HG02938 (cell line): ENCODE measurements around the gene IL17B.

Experiments used
- ATAC-seq: cut with Tn5 transposase; IDR thresholded peaks from one replicate; pipeline ENCODE4 v1.9.1; 2021; ENCODE audit warnings: mild to moderate bottlenecking, moderate library complexity; ENCODE audit not compliant: unreplicated experiment

IL17B gene

GRCh38 chr5:149362541-149362940, 16.6 kb downstream of the IL17B start:
- ATAC-seq, result no peak

GRCh38 chr5:149360272-149360671, 18.8 kb downstream of the IL17B start:
- ATAC-seq, result no peak

DNA sequence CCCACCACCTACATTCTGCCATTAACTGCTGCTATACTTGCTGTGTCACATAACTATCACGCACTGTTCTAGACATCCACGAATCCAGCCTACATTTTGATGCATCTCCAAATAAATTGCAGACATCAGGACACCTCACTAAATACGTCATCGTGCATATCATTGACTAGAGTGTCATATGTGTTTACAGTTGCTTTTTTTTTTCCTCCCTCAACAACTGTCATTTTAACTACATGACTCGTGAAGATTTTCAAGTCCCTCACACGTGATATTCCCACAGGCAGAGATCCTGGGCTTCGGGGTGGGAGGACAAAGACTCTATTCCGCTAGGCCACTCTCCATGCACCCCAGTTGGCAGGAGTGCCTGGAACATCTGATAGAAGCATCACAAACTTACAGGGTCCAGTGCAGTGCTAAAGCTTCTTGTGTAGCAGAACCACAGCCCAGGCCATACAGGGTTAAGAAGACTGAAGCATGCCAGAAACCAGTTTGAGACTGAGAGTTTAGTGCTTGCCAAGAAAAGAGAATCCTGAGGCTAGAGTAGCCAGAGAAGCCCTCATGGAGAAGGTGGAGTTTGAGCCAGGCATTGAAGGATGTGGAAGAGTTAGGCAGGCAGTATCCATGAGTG, 20.1 kb downstream of the IL17B start:
- no peak for ATAC-seq

- ATAC-seq, result peak; percentile 18
Observed at GRCh38 chr5:149358294-149358651, 20.8 kb downstream of the IL17B start.

DNA sequence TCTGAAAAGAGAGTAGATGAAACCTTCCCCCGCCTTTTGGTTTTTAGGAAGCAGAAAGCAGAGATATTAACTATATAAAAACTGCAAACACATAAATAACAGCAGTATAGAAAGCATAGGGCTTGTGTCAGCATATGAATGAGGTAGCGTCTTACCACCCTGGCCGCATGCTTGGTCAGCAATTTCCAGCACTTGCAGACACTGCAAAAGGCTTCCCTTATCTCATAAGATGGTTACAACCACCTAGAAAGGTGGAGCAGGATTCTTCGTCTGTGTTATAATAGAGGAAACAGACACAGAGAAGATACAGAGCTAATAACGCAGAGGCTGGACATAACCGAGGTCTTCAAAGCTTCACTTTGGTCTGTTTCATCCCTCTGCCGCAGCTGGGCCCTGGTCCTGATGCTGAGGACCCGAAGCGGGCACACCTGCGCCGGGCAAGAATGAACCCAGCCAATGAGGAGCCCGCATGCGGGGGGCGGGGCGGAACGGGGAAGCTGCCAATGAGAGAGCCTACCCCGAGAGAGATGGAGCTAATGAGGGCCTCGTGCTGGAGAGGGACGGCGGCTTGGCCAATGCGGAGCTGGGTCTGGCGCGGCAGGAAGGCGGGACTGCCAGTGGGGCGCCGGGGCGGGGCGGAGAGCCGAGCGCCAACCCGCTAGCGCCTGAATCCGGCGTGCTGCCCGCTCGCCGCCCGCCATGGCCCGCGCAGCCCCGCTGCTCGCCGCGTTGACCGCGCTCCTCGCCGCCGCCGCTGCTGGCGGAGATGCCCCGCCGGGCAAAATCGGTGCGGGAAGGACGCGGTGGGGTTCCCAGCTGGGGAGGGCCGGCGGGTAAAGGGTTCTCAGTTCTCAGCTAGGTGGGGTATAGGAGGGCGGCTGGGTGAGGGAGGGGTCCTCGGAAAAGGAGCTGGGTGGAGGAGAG, 21.5 kb downstream of the IL17B start, which contains the start of gene PCYOX1L:
TSS of gene PCYOX1L (plus strand) at position 677 of the 924 bp plus-strand sequence. CDS start at position 700, 23 bp downstream.
- peak; percentile 98 for ATAC-seq

DNA sequence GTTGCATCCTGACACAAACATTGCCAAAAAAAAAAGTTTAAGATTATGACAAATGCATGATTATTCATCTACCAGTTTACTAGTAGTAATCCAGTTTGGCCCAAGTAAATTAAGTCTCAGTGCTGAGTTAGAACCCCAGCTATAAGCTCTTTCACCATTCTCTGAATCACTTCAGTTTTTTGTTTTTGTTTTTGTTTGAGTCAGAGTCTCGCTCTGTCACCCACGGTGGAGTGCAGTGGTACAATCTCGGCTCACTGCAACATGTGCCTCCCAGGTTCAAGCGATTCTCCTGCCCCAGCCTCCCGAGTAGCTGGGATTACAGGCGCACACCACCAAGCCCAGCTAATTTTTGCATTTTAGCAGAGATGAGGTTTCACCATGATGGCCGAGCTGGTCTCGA, 22.7 kb downstream of the IL17B start:
- no peak for ATAC-seq

DNA sequence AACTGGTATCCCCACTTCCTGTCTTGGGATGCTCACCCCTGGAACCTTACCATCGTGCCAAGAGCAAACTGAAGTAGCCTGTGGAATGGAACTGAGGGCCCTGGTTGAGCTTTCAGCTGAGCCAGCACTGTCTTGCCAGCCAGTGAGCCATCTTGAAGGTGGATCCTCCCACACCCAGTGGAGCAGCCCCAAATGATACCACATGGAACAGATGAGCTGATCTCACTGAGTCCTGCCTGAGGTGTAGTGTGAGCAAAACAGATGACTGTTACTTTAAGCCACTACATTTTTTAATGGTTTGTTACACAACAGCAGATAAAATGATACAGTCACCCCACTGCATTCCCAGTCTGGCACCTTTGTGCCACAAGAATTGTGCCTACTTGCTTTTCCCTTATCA, 23.4 kb downstream of the IL17B start:
- ATAC-seq, result no peak

DNA sequence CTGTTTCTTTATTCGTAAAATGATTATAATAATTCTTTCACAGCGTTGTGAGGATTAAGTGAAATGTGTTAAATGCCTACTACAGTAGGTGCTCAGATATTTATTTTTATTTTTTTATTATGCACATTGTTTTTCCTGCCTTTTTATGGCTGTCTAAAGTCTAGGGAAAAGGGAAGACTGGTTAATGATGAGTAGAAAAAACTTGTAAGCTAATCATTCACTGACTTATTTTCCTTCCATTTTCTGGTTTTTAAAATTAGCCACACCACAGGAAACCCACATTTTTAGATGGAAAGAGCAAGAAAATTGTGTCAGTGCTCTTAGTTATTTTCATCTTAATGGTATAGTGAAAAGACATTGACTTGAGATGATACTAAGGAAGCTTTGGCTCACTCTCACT, 25.2 kb downstream of the IL17B start:
- ATAC-seq, result no peak

GRCh38 chr5:149352169-149352568, 26.9 kb downstream of the IL17B start:
- no peak for ATAC-seq

- no peak for ATAC-seq
Observed at GRCh38 chr5:149349382-149349781, 29.7 kb downstream of the IL17B start.

- ATAC-seq, result no peak
Observed at GRCh38 chr5:149348518-149348917, 30.6 kb downstream of the IL17B start.

DNA sequence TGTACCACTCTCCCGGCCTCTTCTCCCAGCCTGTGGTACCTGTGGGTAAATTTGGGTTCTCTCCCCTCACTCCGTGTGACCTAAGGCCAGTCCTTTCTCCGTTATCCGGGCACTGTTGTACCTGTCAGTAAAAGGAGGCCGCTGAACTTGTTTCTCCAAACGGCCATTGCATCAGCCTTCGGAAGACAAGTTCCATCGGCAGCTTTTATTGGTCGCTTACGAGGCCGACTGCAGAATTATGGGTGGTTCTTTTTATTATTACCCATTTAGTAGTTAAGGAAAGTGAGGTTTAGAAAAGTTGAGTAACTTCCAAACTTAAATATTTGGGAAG, 33.2 kb downstream of the IL17B start:
- ATAC-seq, result peak; percentile 1

DNA sequence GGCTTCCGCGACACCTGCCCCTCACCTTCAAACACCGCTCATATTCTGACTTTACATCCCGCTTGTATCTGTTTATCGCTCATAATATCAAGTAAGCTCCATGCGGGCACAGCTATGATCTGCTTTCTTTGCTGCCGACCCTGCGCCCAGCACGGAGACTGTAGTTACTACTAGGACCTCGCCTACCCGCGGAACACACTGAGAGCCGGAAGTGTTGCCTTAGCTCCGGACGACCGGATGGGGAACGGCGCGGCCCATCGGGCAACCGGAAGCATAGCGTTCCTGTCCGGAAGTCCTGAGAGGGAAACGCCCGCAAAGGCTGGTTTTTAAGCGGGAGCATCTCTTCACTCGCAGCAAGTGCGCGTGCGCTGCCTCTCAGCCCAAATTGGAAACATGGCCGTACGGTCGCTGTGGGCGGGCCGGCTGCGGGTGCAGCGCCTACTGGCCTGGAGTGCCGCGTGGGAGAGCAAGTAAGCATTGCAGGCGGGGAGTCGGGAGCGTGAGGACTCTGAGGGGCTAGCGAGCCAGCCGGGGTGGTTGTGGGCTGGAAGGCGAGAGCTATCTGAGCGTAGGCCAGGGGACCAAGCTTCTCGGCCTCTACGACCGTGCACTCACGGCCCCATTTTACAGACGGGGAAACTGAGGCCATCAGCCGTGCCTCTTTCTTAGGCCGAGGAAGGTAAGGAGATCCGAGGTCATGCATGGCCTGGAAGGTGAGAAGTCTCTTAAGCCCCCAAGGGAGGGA, 33.8 kb downstream of the IL17B start, which contains the start of gene GRPEL2:
TSS of gene GRPEL2 (plus strand) at position 353 of the 745 bp plus-strand sequence. CDS start at position 394, 41 bp downstream.
- ATAC-seq, result peak; percentile 93

DNA sequence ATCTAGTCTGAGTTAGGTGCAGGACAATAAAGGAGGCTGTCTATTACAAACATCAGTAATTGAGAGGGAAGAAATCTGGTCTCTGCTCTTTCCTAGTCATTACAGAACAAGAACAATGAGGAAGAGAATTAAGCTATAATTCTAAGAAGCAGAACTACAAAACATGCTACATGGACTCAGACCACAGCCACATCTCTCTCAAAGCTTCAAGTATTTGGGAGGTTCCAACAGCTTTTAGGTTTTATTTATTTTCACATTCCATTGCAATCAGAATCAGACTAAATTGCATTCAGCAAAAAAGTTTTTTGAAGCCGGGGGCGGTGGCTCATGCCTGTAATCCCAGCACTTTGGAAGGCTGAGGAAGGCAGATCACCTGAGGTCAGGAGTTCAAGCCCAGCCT, 34.9 kb downstream of the IL17B start:
- ATAC-seq, result no peak

GRCh38 chr5:149341876-149342275, 37.2 kb downstream of the IL17B start:
- ATAC-seq, result no peak

DNA sequence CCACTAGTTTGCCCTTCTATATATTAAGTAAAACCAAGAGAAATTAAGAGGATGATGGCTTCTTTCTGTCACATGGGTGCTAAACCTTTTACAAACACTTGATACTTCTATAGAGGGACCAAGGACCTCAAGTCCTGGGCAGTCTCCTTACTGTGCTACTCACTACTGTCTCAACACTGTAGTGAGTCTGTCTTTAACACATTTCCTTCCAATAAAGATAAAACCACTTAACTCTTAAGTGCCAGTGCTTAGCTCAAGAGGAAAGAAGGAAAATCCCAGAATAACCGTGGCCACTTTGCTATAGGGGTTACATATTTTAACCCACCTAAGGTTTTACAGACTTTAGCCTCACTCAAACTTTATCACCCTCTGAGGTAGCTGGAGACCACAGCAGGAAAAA, 38.2 kb downstream of the IL17B start:
- ATAC-seq, result no peak

- no peak for ATAC-seq
Observed at GRCh38 chr5:149338364-149338763, 40.7 kb downstream of the IL17B start.

GRCh38 chr5:149337736-149338135, 41.4 kb downstream of the IL17B start:
- no peak for ATAC-seq

DNA sequence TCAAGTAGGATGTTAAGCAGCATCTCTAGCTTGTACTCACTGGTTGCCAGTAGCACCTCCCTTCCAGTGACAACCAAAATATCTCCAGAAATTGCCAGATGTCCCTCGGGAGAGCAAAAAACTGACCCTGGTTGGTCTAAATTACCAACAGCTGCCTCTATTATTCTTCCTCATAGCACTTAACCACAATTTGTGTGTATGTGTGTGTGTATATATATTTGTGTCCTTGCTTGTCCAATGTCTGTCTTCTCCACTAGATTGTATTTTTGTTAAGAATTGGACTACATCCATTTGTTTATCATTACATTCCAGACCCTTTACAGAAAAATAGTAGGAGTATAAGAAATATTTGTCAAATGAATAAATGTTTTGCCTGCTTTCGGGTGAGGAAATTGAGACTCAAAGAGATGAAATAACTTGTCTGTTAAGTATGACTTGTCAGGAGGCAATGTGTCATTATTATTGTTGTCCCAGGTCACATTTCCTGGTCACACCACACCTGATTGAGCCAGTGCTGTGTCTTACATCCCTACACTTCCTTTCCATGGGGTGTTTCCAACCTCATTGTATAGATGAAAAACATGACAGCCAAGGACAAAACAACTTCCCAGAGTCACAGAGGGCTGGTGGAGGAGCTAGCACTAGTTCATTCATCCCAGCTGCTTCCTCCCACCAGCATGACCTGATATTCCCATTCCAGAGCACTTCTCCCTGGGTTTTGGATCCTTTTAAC, 45.2 kb downstream of the IL17B start:
- ATAC-seq, result no peak

DNA sequence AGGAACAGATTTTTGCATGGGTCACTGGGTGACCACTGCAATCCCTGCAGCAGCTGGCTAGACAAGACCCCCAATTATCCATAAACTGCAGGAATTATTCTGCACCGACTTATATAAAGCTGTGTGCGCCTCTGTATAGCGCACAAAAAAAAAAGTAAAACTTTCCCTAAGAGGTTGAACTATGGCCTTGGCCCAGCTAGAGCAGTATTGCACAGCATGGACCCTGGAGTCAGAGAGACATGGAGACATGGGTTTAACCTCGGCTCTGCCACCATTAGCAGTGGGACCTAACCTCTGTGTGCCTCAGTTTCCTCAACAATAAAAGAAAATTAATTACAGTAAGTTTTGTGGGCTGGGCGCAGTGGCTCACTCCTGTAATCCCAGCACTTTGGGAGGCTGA, 50.9 kb downstream of the IL17B start:
- no peak for ATAC-seq

DNA sequence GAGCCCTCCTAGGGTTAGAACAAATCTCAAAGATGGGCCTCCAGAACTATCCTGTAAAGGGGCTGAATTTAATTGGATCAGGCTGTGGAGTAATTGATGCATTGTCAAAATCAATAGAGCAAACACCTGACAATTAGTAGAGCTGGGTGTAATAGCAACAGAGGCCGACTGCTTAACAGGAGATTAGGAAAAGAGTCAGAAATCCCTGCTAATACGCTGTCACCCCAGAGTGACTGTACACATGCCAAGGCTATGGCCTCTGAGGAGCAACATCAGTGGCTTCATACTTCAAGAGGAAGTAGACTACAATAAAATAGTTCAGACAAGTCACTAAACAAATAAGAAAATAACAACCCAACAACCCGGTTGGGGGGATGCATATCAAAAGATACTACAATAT, 52.5 kb downstream of the IL17B start:
- ATAC-seq, result no peak
